HepG2 (cell line): ENCODE data around the gene ATAD1. TPM values are rescaled to one million over a fixed set of nuclear protein-coding genes. Genes with fewer than 3 reads are reported as not detected.

ENCODE experiments used
- CHD2 ChIP-seq: IDR thresholded peaks from 2 replicates; pipeline ENCODE4 v1.6.1; 2011; ENCODE audit warnings: low read depth, low read length, improper control_type of control experiment
- CREB3 ChIP-seq: sonication (generic); formaldehyde crosslinking; IDR thresholded peaks from 2 replicates; pipeline ENCODE4 v1.5.0; 2020; ENCODE audit warnings: missing genetic modification reagents
- CREM ChIP-seq, 2 experiments: sonication (generic) in 1 of 2; formaldehyde crosslinking in 1 of 2; IDR thresholded peaks; 2 replicates each; pipeline versions ENCODE4 v1.4.0 to v1.6.1; 2016 to 2020; ENCODE audit warnings: antibody characterized with exemption in 1 of 2, mild to moderate bottlenecking in 1 of 2, missing genetic modification reagents in 1 of 2
- GATAD2A ChIP-seq: IDR thresholded peaks from 2 replicates; pipeline ENCODE4 v1.6.1; 2016
- GRHL1 ChIP-seq: sonication (generic); formaldehyde crosslinking; conservative IDR thresholded peaks from 2 replicates; pipeline ENCODE4 v1.8.0; 2022; ENCODE audit warnings: missing genetic modification reagents
- IRX3 ChIP-seq: sonication (generic); formaldehyde crosslinking; IDR thresholded peaks from 2 replicates; pipeline ENCODE4 v1.8.1; 2023; ENCODE audit warnings: mild to moderate bottlenecking, low read depth, missing genetic modification reagents, borderline replicate concordance
- KMT2A ChIP-seq: sonication (generic); formaldehyde crosslinking; IDR thresholded peaks from 2 replicates; pipeline ENCODE4 v1.4.0; 2020; ENCODE audit warnings: missing genetic modification reagents
- NFATC3 ChIP-seq: sonication (generic); formaldehyde crosslinking; IDR thresholded peaks from 2 replicates; pipeline ENCODE4 v1.5.1; 2020; ENCODE audit warnings: mild to moderate bottlenecking, missing genetic modification reagents
- PRMT3 ChIP-seq: sonication (generic); formaldehyde crosslinking; IDR thresholded peaks from 2 replicates; pipeline ENCODE4 v1.8.1; 2022; ENCODE audit warnings: low read depth, mild to moderate bottlenecking, moderate library complexity, missing genetic modification reagents, borderline replicate concordance
- SMARCE1 ChIP-seq: fragments of 450-650 bp; IDR thresholded peaks from 2 replicates; pipeline ENCODE4 v1.6.1; 2017; ENCODE audit warnings: borderline replicate concordance
- SRSF9 ChIP-seq: fragments of 200-400 bp; formaldehyde crosslinking; IDR thresholded peaks from 2 replicates; pipeline ENCODE4 v1.6.1; 2018; ENCODE audit warnings: borderline replicate concordance, mild to moderate bottlenecking, low read depth, low read length; ENCODE audit not compliant: insufficient read depth, poor library complexity, severe bottlenecking
- ZNF263 ChIP-seq: sonication (generic); formaldehyde crosslinking; IDR thresholded peaks from 2 replicates; pipeline ENCODE4 v1.4.0; 2020; ENCODE audit warnings: missing genetic modification reagents
- ZNF292 ChIP-seq: sonication (generic); formaldehyde crosslinking; IDR thresholded peaks from 2 replicates; pipeline ENCODE4 v1.8.1; 2022; ENCODE audit warnings: mild to moderate bottlenecking, low read depth, missing genetic modification reagents, borderline replicate concordance
- ZNF569 ChIP-seq: sonication (generic); formaldehyde crosslinking; IDR thresholded peaks from 2 replicates; pipeline ENCODE4 v1.5.0; 2020; ENCODE audit warnings: mild to moderate bottlenecking, missing genetic modification reagents, moderate library complexity, borderline replicate concordance
- polyA plus RNA-seq, 8 experiments: library from polyadenylated mRNA; depleted of rRNA in 3 of 8; stranded (reverse) in 7 of 8; unstranded in 1 of 8; fragments of >200 nt; fragmentation: Illumina TruSeq in 4 of 8; extraction: Trizol in 4 of 8; gene quantifications; 2 replicates each; pipeline versions ENCODE4 v1.2.1 to v1.2.3, GENCODE V29; 2011 to 2016; ENCODE audit warnings: low read depth in 4 of 8, missing spikeins in 1 of 8, mixed read lengths in 1 of 8; ENCODE audit not compliant: insufficient read depth in 1 of 8
- total RNA-seq, 5 experiments: library from RNA; depleted of rRNA; stranded (reverse); fragments of >200 nt; fragmentation: Illumina TruSeq; extraction: Trizol; gene quantifications; 2 replicates each; pipeline ENCODE4 v1.2.3, GENCODE V29; 2016; ENCODE audit warnings: low read depth in 1 of 5
- TF ChIP-seq, protein P1 (sequence below): IDR thresholded peaks from 2 replicates; pipeline ENCODE4 v1.6.1; 2012; ENCODE audit warnings: low read depth, low read length, improper control_type of control experiment
- TF ChIP-seq, protein P2 (sequence below): sonication (generic); formaldehyde crosslinking; IDR thresholded peaks from 2 replicates; pipeline ENCODE4 v1.5.0; 2020; ENCODE audit warnings: mild to moderate bottlenecking, missing genetic modification reagents, borderline replicate concordance
- TF ChIP-seq, protein P3 (sequence below): IDR thresholded peaks from 2 replicates; pipeline ENCODE4 v1.6.1; 2018; ENCODE audit warnings: missing genetic modification reagents

ATAD1 gene
- total and polyA plus RNA-seq, 2 of the 13 experiments (the other 11 are each of a cell fraction or from before 2014, with no cell fraction given), result 14.9 to 28.2 TPM

DNA sequence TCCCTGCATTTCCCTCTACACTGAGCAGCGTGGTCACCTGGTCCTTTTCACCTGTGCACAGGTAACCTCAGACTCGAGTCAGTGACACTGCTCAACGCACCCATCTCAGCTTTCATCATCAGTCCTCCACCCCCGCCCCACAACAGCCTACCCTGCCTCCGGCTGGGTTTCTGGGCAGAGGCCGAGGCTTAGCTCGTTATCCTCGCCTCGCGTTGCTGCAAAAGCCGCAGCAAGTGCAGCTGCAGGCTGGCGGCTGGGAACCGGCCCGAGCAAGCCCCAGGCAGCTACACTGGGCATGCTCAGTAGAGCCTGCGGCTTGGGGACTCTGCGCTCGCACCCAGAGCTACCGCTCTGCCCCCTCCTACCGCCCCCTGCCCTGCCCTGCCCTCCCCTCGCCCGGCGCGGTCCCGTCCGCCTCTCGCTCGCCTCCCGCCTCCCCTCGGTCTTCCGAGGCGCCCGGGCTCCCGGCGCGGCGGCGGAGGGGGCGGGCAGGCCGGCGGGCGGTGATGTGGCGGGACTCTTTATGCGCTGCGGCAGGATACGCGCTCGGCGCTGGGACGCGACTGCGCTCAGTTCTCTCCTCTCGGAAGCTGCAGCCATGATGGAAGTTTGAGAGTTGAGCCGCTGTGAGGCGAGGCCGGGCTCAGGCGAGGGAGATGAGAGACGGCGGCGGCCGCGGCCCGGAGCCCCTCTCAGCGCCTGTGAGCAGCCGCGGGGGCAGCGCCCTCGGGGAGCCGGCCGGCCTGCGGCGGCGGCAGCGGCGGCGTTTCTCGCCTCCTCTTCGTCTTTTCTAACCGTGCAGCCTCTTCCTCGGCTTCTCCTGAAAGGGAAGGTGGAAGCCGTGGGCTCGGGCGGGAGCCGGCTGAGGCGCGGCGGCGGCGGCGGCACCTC is 45.3 kb upstream of the ATAD1 start, which contains the start of the genes KLLN and PTEN (continued):
- TF ChIP-seq SRSF9 (no peak), NFATC3 (CRISPR knock-in tag) (no peak), GRHL1 (CRISPR knock-in tag) (no peak), GATAD2A (no peak; the same call in 1 of the 2 replicates), CHD2 (peak; percentile 88), ZNF569 (no peak), ZNF263 (peak; percentile 54; the same call in 1 of the 2 replicates), PRMT3 (CRISPR knock-in tag) (0 out of 2 replicates have a peak, but pooled peaks have one; percentile 31), IRX3 (CRISPR knock-in tag) (peak; percentile 86; the same call in 1 of the 2 replicates), KMT2A (CRISPR knock-in tag) (peak; percentile 90; the same call in 1 of the 2 replicates), SMARCE1 (no peak), ZNF292 (CRISPR knock-in tag) (no peak), CREB3 (CRISPR knock-in tag) (peak; percentile 29; the same call in 1 of the 2 replicates), CREM (IDR thresholded peaks at IDR 0.05) (no peak), CREM (CRISPR knock-in tag; IDR thresholded peaks at IDR 0.05) (no peak)
- TF ChIP-seq, protein P1, sequence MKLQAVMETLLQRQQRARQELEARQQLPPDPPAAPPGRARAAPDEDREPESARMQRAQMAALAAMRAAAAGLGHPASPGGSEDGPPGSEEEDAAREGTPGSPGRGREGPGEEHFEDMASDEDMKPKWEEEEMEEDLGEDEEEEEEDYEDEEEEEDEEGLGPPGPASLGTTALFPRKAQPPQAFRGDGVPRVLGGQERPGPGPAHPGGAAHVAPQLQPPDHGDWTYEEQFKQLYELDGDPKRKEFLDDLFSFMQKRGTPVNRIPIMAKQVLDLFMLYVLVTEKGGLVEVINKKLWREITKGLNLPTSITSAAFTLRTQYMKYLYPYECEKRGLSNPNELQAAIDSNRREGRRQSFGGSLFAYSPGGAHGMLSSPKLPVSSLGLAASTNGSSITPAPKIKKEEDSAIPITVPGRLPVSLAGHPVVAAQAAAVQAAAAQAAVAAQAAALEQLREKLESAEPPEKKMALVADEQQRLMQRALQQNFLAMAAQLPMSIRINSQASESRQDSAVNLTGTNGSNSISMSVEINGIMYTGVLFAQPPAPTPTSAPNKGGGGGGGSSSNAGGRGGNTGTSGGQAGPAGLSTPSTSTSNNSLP, result peak; percentile 33; the same call in 1 of the 2 replicates
- TF ChIP-seq, protein P2, sequence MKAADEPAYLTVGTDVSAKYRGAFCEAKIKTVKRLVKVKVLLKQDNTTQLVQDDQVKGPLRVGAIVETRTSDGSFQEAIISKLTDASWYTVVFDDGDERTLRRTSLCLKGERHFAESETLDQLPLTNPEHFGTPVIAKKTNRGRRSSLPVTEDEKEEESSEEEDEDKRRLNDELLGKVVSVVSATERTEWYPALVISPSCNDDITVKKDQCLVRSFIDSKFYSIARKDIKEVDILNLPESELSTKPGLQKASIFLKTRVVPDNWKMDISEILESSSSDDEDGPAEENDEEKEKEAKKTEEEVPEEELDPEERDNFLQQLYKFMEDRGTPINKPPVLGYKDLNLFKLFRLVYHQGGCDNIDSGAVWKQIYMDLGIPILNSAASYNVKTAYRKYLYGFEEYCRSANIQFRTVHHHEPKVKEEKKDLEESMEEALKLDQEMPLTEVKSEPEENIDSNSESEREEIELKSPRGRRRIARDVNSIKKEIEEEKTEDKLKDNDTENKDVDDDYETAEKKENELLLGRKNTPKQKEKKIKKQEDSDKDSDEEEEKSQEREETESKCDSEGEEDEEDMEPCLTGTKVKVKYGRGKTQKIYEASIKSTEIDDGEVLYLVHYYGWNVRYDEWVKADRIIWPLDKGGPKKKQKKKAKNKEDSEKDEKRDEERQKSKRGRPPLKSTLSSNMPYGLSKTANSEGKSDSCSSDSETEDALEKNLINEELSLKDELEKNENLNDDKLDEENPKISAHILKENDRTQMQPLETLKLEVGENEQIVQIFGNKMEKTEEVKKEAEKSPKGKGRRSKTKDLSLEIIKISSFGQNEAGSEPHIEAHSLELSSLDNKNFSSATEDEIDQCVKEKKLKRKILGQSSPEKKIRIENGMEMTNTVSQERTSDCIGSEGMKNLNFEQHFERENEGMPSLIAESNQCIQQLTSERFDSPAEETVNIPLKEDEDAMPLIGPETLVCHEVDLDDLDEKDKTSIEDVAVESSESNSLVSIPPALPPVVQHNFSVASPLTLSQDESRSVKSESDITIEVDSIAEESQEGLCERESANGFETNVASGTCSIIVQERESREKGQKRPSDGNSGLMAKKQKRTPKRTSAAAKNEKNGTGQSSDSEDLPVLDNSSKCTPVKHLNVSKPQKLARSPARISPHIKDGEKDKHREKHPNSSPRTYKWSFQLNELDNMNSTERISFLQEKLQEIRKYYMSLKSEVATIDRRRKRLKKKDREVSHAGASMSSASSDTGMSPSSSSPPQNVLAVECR (CRISPR knock-in tag), result peak; percentile 81
- TF ChIP-seq, protein P3, sequence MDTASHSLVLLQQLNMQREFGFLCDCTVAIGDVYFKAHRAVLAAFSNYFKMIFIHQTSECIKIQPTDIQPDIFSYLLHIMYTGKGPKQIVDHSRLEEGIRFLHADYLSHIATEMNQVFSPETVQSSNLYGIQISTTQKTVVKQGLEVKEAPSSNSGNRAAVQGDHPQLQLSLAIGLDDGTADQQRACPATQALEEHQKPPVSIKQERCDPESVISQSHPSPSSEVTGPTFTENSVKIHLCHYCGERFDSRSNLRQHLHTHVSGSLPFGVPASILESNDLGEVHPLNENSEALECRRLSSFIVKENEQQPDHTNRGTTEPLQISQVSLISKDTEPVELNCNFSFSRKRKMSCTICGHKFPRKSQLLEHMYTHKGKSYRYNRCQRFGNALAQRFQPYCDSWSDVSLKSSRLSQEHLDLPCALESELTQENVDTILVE (CRISPR knock-in tag), result peak; percentile 99
